ENCODE measurements around the gene TM7SF2.

TM7SF2 gene

DNA sequence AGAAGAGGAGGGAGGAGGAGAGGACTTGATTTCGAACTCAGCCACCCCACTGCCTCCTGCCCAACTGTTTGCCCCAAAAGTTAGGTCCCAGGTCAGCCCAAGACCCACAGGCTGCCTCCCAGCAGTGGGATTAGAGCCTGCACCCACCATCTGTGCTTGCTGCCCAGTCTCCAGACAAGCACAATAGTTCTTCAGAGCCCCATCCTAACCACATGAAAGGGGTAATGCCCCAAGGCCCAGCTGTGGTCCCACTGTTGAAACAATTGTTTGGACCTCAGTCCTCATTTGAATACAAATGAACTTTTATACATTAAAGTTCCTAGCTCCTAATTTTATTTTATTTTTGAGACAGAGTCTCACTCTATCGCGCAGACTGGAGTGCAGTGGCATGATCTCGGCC, 21.0 kb upstream of the TM7SF2 start:
- no peak for DNase-seq

GRCh38 chr11:65095427-65095826, 16.2 kb upstream of the TM7SF2 start:
- DNase-seq, result no peak

- peak; percentile 85 for DNase-seq
These were observed 15.5 kb upstream of the TM7SF2 start, which contains the start of gene VPS51 for GRCh38 chr11:65095974-65096806. Gene VPS51, plus strand, starts transcription at chr11:65096214. Its CDS starts 37 bp downstream, at chr11:65096251.

DNA sequence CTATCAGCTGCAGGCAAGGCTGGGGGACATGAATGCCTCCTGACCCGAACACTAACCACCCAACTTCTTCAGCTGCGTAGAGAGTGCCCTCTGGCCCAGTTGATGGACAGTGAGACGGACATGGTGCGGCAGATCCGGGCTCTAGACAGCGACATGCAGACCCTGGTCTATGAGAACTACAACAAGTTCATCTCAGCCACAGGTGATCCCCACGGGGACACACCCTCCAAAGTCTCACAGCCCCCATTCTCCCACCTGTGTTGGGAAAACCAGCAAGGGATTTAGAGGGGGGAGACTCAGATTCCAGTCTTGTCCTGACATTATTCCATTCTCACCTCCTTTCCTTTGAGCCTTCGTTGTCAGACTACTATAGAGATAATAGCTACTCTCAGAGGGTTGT, 14.7 kb upstream of the TM7SF2 start:
- DNase-seq, result no peak

GRCh38 chr11:65100674-65101350, 10.9 kb upstream of the TM7SF2 start:
- DNase-seq, result no peak

- DNase-seq, result no peak
These were observed 9.3 kb upstream of the TM7SF2 start for GRCh38 chr11:65102142-65103095.

DNA sequence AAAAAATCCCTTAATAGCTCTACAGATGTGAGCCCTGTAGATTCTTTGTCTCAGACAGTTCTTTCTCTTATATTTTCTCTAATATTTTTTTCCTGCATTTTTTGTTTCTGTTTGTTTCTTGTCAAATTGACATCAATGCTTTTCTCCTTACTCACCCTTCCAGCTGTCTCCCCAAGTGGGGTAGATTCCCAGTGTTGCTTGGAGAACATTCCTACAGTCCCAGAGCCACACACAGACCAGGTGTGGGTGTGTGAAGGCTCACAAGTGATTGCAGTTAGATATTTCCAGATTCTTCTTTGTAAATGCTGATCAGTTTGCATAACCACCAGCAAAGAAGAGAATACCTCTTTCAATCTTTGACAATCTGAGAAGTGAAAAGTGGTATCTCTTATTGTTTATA, 8.2 kb upstream of the TM7SF2 start:
- no peak for DNase-seq

DNA sequence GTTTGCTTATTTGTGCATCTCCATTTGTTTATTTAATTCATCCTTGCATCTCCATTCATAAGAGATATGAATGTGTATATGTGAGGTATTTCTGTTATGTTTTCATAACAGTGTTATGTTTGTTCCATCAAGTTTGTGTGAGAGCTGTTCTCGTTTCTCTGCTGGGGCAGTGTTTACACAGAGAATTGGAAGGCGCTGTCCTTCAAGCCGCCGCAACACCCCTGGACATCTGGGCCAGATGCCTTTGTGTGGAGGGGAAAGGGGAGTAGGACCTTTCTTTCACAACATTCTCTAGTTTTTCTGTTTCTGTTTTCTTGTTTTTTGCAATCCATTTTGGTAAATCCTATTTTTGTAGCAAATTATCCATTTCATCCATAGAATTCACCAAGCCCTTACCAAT, 7.0 kb upstream of the TM7SF2 start:
- no peak for DNase-seq

- DNase-seq, result no peak
These were observed 4.6 kb upstream of the TM7SF2 start for GRCh38 chr11:65107078-65107477.

DNA sequence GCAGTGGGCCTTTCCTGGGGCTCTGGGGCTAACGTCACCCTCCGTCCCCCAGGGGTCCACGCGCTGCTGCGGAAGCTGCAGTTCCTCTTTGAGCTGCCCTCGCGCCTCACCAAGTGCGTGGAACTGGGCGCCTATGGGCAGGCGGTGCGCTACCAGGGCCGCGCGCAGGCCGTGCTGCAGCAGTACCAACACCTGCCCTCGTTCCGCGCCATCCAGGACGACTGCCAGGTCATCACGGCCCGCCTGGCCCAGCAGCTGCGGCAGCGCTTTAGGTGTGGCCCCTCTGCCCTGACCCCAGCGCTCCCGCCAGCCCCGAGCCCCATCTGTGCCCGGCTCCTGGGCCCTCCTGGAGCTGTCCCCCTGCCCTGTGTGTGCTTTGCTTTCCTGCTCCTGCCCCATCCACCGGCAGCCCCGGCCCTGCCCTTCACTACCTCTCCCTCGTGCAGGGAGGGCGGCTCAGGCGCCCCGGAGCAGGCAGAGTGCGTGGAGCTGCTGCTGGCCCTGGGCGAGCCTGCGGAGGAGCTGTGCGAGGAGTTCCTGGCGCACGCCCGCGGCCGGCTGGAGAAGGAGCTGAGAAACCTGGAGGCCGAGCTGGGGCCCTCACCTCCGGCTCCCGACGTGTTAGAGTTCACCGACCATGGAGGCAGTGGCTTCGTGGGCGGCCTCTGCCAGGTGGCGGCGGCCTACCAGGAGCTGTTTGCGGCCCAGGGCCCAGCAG, 3.8 kb upstream of the TM7SF2 start:
- DNase-seq, result no peak

GRCh38 chr11:65108469-65109123, 3.1 kb upstream of the TM7SF2 start:
- DNase-seq, result no peak

GRCh38 chr11:65109231-65110198, 2.2 kb upstream of the TM7SF2 start:
- DNase-seq, result no peak

DNA sequence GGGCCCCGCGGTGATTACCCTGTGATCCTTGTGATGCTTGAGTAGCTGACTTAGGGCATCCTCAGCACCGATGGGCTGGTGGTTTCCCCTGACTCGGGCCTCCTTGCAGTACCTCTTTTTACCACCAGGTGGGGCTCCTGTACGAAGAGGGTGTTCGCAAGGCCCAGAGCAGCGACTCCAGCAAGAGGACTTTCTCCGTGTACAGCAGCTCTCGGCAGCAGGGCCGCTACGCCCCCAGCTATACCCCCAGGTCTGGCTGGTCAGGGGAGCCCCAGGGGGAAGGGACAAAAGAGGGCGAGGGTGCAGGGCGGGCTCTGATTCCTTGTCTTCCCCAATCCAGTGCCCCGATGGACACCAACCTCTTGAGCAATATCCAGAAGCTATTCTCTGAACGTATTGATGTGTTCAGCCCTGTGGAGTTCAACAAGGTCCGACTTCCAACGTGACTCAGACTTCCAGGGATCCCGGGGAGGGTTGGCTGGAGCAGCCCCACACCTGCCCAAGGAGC, 1.3 kb upstream of the TM7SF2 start:
- peak; percentile 97 for DNase-seq

DNA sequence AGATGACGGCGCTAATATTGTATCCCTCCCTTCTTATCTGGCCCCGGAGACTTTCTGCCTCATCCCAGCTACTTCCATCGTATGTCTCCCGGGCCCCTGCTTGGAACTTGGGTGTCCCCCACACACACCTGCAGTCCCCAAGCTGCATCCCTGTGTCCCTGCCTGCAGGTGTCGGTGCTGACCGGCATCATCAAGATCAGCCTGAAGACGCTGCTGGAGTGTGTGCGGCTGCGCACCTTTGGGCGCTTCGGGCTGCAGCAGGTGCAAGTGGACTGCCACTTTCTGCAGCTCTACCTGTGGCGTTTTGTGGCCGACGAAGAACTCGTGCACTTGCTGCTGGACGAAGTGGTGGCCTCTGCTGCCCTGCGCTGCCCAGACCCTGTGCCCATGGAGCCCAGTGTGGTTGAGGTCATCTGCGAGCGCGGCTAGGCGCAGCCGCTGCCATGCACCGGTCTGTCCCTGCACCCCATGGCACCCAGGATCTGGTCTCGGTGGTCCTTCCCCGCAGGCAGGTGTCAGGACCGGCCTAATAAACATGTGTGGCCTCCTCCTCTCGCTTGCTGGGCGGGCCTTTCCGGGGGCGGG, 421 bp upstream of the TM7SF2 start:
- no peak for DNase-seq

DNA sequence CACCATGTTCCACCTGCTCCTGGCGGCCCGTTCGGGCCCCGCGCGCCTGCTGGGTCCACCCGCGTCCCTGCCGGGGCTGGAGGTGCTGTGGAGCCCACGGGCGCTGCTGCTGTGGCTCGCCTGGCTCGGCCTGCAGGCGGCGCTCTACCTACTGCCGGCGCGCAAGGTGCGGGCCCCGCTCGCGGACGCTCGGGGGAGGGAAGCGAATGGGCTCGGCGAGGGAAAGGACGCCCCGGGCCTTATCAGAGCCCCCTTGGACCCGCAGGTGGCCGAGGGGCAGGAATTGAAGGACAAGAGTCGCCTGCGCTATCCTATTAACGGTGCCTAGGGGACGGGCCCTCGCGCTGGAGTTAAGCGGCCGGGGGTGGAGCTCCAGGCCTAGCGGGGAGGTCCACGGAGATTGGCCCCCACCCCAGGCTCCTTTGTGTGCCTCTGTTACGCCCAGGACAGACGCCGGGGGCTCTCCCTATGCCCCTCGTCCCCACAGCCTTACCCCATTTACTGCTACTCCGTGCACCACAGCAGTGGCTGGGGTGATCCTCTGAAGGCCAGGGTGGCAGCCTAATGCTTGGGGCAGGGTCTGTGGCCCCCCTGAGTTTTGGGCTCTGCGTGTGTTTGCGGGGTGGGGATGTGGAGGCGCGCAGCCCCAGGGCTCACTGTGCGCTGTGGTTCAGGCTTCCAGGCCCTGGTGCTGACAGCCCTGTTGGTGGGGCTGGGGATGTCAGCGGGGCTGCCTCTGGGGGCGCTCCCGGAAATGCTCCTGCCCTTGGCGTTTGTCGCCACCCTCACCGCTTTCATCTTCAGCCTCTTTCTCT, 1.1 kb downstream of the TM7SF2 start:
- peak; percentile 77 for DNase-seq

- DNase-seq, result no peak
These were observed 1.7 kb downstream of the TM7SF2 start for GRCh38 chr11:65113361-65113756.

- DNase-seq, result no peak
These were observed 2.2 kb downstream of the TM7SF2 start for GRCh38 chr11:65113839-65114238.

GRCh38 chr11:65114538-65115171, 3.0 kb downstream of the TM7SF2 start:
- no peak for DNase-seq
